GM12878 (cell line): ENCODE measurements around the gene AATF.

ENCODE experiments used
- BHLHE40 ChIP-seq, 2 experiments: fragments of 450-650 bp in 1 of 2; IDR thresholded peaks; 2 replicates each; pipeline ENCODE4 v1.6.1; 2011 to 2017; ENCODE audit warnings: low read depth in 2 of 2, borderline replicate concordance in 1 of 2, improper control_type of control experiment in 1 of 2, low read length in 1 of 2, mild to moderate bottlenecking in 1 of 2
- CBFB ChIP-seq: IDR thresholded peaks from 2 replicates; pipeline ENCODE4 v1.6.1; 2016; ENCODE audit warnings: antibody characterized with exemption, low read depth
- CEBPB ChIP-seq, 2 experiments: fragments of 150-350 bp in 1 of 2; IDR thresholded peaks; 2 replicates each; pipeline ENCODE4 v1.6.1; 2012 to 2014; ENCODE audit warnings: low read depth in 2 of 2, low read length in 2 of 2, borderline replicate concordance in 1 of 2, inconsistent platforms in 1 of 2
- ESRRA ChIP-seq: IDR thresholded peaks from 2 replicates; pipeline ENCODE4 v1.6.1; 2012; ENCODE audit warnings: mild to moderate bottlenecking, low read length, improper control_type of control experiment
- FOS ChIP-seq: IDR thresholded peaks from 3 replicates; pipeline ENCODE4 v1.6.1; 2011; ENCODE audit warnings: borderline replicate concordance; ENCODE audit not compliant: insufficient read length; ENCODE audit errors: extremely low read depth
- MYC ChIP-seq: IDR thresholded peaks from 2 replicates; pipeline ENCODE4 v1.6.1; 2011; ENCODE audit warnings: mild to moderate bottlenecking, low read length, moderate library complexity, inconsistent platforms; ENCODE audit not compliant: insufficient read depth, insufficient replicate concordance, insufficient read length, severe bottlenecking
- POLR2A ChIP-seq: IDR thresholded peaks from 2 replicates; pipeline ENCODE4 v1.6.1; 2011; ENCODE audit warnings: low read depth, mild to moderate bottlenecking, low read length
- TF ChIP-seq, protein P1 (sequence below), 3 experiments: IDR thresholded peaks in 2 of 3; conservative IDR thresholded peaks in 1 of 3; 2 replicates each; pipeline ENCODE4 v1.5.1; 2011; ENCODE audit warnings: low read depth in 3 of 3, low read length in 3 of 3, mild to moderate bottlenecking in 3 of 3, control low read depth in 2 of 3, moderate library complexity in 2 of 3, inconsistent platforms in 1 of 3, mixed read lengths in 1 of 3; ENCODE audit not compliant: control insufficient read depth in 2 of 3, insufficient read depth in 1 of 3; ENCODE audit errors: extremely low read depth in 1 of 3
- TF ChIP-seq, protein P2 (sequence below): IDR thresholded peaks from 2 replicates; pipeline ENCODE4 v1.6.1; 2012; ENCODE audit warnings: improper control_type of control experiment, low read depth, low read length; ENCODE audit not compliant: insufficient replicate concordance
- TF ChIP-seq, protein P3 (sequence below): fragments of 450-650 bp; IDR thresholded peaks from 2 replicates; pipeline ENCODE4 v1.6.1; 2016; ENCODE audit warnings: mild to moderate bottlenecking, moderate library complexity, borderline replicate concordance

DNA sequence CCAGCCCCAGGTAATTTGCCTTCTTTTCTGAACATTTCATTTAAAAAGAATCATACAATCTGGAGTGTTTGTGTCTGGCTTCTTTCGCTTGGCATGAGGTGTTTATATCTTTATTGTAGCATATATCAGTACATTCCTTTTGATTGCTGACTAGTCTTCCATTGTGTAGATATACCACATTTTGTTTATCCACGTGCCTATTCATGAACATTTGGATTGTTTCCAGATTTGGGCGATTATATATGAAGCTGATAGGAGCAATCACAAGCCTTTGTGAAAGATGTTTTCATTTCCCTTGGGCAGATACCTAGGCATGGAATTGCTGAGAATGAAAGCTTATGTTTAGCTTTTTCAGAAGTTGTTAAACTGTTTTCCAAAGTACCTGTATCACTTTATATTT lies 120.3 kb downstream of the AATF start:
- TF ChIP-seq MYC = no peak
- TF ChIP-seq, protein P1, sequence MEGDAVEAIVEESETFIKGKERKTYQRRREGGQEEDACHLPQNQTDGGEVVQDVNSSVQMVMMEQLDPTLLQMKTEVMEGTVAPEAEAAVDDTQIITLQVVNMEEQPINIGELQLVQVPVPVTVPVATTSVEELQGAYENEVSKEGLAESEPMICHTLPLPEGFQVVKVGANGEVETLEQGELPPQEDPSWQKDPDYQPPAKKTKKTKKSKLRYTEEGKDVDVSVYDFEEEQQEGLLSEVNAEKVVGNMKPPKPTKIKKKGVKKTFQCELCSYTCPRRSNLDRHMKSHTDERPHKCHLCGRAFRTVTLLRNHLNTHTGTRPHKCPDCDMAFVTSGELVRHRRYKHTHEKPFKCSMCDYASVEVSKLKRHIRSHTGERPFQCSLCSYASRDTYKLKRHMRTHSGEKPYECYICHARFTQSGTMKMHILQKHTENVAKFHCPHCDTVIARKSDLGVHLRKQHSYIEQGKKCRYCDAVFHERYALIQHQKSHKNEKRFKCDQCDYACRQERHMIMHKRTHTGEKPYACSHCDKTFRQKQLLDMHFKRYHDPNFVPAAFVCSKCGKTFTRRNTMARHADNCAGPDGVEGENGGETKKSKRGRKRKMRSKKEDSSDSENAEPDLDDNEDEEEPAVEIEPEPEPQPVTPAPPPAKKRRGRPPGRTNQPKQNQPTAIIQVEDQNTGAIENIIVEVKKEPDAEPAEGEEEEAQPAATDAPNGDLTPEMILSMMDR (IDR thresholded peaks at IDR 0.05 in 2 of 3, conservative IDR thresholded peaks at IDR 0.05 in 1 of 3; ENCODE audit: control insufficient read depth in 2 of 3, extremely low read depth in 1 of 3, insufficient read depth in 1 of 3, low read depth in 3 of 3, low read length in 3 of 3) = no peak
- TF ChIP-seq POLR2A = no peak
- no peak for TF ChIP-seq BHLHE40 (IDR thresholded peaks at IDR 0.05; ENCODE audit: borderline replicate concordance in 1 of 2, low read depth in 2 of 2, low read length in 1 of 2)
- TF ChIP-seq, protein P2, sequence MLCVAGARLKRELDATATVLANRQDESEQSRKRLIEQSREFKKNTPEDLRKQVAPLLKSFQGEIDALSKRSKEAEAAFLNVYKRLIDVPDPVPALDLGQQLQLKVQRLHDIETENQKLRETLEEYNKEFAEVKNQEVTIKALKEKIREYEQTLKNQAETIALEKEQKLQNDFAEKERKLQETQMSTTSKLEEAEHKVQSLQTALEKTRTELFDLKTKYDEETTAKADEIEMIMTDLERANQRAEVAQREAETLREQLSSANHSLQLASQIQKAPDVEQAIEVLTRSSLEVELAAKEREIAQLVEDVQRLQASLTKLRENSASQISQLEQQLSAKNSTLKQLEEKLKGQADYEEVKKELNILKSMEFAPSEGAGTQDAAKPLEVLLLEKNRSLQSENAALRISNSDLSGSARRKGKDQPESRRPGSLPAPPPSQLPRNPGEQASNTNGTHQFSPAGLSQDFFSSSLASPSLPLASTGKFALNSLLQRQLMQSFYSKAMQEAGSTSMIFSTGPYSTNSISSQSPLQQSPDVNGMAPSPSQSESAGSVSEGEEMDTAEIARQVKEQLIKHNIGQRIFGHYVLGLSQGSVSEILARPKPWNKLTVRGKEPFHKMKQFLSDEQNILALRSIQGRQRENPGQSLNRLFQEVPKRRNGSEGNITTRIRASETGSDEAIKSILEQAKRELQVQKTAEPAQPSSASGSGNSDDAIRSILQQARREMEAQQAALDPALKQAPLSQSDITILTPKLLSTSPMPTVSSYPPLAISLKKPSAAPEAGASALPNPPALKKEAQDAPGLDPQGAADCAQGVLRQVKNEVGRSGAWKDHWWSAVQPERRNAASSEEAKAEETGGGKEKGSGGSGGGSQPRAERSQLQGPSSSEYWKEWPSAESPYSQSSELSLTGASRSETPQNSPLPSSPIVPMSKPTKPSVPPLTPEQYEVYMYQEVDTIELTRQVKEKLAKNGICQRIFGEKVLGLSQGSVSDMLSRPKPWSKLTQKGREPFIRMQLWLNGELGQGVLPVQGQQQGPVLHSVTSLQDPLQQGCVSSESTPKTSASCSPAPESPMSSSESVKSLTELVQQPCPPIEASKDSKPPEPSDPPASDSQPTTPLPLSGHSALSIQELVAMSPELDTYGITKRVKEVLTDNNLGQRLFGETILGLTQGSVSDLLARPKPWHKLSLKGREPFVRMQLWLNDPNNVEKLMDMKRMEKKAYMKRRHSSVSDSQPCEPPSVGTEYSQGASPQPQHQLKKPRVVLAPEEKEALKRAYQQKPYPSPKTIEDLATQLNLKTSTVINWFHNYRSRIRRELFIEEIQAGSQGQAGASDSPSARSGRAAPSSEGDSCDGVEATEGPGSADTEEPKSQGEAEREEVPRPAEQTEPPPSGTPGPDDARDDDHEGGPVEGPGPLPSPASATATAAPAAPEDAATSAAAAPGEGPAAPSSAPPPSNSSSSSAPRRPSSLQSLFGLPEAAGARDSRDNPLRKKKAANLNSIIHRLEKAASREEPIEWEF = no peak
- TF ChIP-seq ESRRA = no peak
- TF ChIP-seq, protein P3, sequence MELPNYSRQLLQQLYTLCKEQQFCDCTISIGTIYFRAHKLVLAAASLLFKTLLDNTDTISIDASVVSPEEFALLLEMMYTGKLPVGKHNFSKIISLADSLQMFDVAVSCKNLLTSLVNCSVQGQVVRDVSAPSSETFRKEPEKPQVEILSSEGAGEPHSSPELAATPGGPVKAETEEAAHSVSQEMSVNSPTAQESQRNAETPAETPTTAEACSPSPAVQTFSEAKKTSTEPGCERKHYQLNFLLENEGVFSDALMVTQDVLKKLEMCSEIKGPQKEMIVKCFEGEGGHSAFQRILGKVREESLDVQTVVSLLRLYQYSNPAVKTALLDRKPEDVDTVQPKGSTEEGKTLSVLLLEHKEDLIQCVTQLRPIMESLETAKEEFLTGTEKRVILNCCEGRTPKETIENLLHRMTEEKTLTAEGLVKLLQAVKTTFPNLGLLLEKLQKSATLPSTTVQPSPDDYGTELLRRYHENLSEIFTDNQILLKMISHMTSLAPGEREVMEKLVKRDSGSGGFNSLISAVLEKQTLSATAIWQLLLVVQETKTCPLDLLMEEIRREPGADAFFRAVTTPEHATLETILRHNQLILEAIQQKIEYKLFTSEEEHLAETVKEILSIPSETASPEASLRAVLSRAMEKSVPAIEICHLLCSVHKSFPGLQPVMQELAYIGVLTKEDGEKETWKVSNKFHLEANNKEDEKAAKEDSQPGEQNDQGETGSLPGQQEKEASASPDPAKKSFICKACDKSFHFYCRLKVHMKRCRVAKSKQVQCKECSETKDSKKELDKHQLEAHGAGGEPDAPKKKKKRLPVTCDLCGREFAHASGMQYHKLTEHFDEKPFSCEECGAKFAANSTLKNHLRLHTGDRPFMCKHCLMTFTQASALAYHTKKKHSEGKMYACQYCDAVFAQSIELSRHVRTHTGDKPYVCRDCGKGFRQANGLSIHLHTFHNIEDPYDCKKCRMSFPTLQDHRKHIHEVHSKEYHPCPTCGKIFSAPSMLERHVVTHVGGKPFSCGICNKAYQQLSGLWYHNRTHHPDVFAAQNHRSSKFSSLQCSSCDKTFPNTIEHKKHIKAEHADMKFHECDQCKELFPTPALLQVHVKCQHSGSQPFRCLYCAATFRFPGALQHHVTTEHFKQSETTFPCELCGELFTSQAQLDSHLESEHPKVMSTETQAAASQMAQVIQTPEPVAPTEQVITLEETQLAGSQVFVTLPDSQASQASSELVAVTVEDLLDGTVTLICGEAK = no peak
- no peak for TF ChIP-seq FOS
- TF ChIP-seq CEBPB (IDR thresholded peaks at IDR 0.05; ENCODE audit: borderline replicate concordance in 1 of 2, low read depth in 2 of 2, low read length in 2 of 2) = no peak
- no peak for TF ChIP-seq CBFB
